Erythroblast (primary cell): ENCODE data around the gene BCL2L13.
"Not testable (repeated sequence)": the region's sequence is repeated elsewhere in the genome, so short reads cannot be mapped to it uniquely, and the experiment has no call there.

Experiments
- GATA1 ChIP-seq: IDR thresholded peaks from 2 replicates; pipeline ENCODE4 v1.6.1; 2011; ENCODE audit warnings: low read depth, mild to moderate bottlenecking, control low read depth, low read length, moderate library complexity
- POLR2A ChIP-seq: IDR thresholded peaks from 2 replicates; pipeline ENCODE4 v1.6.1; 2011; ENCODE audit warnings: mild to moderate bottlenecking, low read length

DNA sequence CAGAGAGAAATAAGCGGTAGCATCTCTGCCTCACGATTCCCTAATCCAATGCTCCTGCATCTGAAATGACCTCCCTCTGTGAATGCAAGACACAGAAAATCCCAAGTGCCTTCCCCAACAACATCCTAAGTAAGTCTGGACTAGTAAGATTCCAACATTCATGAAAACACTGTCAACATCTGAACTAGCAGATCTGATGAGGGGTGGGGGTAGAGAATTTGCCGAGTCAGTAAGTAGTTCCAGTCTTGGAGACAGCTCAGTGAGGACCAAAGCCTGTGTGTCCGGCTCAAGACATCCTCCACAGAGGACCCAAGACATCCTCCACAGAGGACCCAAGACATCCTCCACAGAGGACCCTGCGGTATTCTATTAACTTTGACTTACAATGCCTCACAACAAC, 126.3 kb downstream of the BCL2L13 start:
- TF ChIP-seq POLR2A, GATA1: not testable (repeated sequence)
